ENCODE data around the gene SPRY2.
A peak's percentile ranks its signal among the peaks of the same experiment; 100 is the strongest.
"Not testable (repeated sequence)": the region's sequence is repeated elsewhere in the genome, so short reads cannot be mapped to it uniquely, and the experiment has no call there.

The SPRY2 gene, protein sequence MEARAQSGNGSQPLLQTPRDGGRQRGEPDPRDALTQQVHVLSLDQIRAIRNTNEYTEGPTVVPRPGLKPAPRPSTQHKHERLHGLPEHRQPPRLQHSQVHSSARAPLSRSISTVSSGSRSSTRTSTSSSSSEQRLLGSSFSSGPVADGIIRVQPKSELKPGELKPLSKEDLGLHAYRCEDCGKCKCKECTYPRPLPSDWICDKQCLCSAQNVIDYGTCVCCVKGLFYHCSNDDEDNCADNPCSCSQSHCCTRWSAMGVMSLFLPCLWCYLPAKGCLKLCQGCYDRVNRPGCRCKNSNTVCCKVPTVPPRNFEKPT

DNA sequence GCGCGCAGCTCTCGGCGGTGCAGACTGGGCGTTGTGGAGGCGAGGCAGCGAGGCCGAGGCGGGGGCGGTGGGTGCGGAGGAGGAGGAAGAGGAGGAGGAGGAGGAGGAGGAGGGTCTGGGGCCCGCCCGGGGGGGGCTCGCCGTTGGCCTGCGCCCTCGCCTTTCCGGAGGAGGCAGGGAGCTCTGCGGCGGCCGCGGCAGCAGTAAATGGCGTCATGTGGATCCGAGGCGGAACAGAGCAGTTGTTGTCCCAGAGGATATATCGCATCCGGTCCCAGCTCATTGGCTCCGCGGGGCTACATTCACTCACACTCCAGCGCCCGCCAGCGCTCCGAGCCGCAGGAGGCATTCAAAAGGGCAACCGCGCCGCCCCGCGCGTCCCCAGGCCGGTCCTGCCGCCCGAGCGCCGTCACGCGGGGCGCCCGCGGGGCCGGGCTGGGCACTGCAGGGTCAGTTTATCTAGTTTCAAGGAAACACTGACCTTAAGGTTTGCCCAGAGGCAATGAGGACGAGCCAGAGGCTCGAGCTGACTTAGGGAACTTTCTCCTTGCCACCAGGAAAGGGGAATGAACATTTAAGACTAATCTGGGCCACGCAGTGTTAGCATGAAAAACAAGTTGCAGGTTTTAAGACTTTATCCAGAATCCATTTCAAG, at the start of gene SPRY2:
Gene SPRY2 (minus strand): TSS at position 26 of the 655 bp plus-strand sequence. CDS start 3,421 bp downstream, outside the sequence.
- peak; percentile 97 for DNase-seq (ENCODE audit: low spot score)

DNA sequence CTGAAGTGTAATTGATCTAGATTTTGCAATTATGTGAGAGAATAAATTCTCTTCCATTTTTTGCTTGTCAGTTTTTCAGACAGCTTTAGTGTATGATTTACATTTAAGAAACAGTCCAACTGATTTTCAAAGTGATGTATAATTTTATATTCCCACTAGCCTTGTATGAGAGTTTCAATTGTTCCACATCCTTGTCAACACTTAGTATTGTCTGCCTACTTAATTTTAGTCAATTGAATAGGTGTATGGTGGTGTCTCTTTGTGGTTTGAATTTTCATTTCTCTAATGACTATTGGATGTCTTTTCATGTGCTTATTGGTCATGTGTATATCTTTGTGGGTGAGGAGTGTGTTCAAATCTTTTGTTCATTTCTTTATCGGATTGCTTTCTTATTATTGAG, 49.4 kb upstream of the SPRY2 start:
- DNase-seq (ENCODE audit: low spot score), result no peak

DNA sequence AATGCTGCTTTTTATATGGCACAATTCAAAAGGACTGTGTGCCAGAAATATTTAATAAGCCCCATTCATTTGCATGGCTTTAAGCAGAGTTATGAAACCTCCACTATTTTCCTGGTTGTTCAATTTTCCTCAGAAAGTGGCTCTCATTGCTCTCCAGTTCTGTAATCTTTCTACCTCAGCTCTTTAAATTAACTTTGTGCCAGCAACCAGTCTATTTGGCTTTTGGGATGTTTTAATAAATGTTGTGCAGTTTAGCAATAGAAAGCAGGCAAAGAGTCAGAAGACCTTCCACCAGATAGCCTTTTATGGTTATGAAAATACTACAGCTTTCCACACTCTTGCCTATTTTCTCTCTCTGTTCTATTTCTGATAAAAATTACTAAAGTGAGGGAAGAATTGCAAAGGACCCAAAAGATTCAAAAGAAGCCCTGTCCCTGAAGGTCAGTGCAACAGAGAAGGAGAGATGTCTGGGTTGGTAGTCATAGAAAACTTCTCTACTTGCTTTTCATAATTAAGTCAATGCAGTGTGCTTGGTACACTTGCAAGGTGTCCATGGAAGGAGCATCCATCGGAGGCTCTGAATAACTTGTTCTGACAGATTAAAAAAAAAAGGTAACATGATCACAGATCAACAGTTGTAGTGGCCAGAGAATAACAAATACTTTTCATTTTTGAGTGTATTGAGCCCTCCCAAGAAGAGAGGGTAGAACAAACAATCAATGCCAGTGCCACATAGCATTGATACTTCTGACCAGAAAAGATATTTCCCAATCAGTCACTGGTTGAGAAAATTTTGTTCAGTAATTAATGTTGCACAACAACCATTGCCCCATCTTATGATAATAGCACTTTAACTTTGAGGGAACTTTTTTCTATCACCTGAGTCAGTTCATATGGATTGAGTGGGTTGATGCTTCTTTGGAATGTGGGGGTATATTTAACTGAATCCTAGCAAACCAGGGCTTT, 48.4 kb upstream of the SPRY2 start:
- DNase-seq (ENCODE audit: low spot score), result no peak

DNA sequence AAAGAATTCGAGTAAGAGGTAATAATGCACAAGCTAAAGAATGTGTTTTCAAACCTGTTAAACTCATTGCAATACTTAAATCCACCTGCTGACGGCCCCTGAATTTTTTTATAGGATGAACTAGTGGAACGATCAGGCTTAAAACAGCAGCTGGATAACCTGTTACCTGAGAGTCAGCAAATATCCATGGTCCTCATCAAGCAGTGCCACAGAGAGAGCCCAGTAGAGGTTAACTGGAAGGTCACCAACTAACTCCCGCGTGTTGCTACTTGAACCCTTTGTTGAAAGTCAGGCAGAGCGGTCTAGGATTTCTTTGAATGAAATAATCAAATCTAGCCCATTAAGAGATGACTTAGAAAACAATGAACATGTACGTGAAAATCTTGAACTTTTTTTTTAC, 47.6 kb upstream of the SPRY2 start:
- DNase-seq (ENCODE audit: low spot score), result no peak

DNA sequence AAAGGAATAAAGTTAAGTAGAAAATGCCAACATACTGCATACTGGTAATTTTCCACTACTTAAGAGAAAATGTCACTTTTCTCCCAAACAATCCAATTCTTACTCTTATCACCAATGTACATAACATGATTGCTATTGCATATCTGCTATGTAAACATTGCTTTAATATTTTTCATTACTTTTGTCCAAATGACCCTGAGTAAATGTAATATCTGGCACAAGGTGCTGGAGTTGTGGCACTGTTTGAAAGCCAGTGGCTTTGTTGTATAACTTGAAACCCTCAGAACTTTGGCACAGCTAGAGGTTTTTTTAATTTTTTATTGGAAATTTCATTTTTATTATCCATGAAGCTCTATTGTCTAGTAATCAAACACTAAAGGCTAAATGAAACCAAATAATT, 45.7 kb upstream of the SPRY2 start:
- DNase-seq (ENCODE audit: low spot score), result no peak

DNA sequence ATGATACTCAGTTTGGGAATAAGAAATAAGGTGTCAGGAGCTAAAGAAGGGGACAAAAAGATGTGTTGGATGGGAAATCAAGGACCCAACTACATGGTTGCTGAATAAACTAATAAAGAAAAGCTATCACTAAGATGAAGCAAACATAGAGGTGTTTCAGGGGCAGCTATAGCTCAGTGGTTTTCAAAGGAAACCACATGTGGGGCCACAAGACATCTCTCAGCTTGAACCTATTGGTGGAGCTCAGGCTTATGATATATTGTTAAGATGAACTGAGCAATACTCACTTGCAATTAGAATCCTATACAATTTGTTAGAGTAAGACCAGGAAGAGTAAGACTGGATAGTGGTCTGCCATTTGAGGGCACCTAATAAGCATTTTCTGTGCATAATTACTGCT, 45.1 kb upstream of the SPRY2 start:
- DNase-seq (ENCODE audit: low spot score), result no peak

DNA sequence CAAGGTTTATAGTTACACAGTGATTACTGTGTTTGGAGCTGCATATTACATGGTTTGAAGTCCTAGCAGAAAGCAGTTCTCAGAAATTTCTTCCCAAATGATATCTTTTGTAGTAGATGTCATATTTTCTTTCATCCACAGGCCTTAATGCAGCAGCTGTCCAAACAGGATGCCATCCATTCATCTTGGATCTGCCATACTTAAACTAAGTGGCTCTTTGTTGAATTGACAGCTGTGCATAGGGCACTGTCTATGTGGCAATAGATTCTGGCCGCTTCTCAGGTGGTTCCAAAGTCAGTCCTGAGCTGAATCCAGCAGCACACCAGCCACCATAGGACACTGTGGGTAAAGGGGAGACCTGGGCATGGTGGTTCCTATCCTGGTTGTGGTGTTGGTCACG, 41.6 kb upstream of the SPRY2 start:
- no peak for DNase-seq (ENCODE audit: low spot score)

DNA sequence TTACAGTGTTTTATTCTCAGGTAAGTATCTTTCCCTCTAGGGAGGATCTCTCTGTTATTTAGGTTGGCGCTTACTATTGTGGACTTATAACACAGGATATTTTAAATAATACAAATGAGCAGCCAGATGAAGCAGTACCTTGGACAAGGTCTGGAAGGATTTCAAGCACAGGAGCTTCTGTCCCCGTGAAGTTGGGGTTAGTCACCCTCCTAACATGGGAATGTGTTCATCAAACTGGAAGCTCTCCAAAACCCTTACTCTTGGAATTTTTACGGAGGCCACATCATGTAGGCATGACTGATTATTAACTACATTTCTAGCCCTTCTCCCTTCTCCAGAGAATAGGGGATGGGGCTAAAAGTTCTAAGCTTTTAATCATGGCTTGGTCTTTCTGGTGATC, 38.3 kb upstream of the SPRY2 start:
- no peak for DNase-seq (ENCODE audit: low spot score)

DNA sequence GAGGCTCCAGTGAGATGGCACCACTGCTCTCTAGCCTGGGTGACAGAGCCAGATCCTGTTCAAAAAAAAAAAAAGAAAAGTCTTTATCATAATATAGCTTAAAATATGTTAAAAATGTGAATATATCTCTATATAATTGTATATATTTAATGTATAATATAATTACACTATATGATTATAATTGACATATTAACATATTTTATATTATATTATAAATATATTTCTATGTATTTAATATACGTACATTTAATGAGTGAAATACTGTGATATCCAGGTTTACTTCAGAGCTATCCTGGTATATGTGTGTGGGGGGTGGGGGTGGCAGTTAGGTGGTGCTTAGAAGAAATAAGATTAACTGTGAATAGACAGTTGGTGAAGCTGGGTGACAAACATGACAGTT, 35.6 kb upstream of the SPRY2 start:
- DNase-seq (ENCODE audit: low spot score), result no peak

DNA sequence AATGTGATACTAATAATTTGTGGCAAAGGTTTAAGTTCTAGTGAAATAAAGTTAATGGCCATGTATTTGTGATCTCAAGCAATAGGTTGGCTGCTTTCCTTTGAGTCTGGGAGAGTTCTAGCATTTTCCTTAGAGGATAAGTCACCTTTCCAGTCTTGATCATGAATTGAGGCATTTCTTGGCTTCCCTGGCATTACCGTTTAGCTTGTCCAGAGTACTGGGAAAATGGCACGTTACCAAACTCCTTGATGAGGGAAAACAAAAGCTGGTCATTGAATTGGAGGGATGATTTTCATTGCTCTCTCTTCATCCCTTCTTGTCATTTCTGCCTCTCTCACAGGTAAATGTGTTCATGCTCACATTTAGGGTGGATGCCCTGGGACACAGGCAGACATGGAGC, 34.0 kb upstream of the SPRY2 start:
- DNase-seq (ENCODE audit: low spot score), result no peak

DNA sequence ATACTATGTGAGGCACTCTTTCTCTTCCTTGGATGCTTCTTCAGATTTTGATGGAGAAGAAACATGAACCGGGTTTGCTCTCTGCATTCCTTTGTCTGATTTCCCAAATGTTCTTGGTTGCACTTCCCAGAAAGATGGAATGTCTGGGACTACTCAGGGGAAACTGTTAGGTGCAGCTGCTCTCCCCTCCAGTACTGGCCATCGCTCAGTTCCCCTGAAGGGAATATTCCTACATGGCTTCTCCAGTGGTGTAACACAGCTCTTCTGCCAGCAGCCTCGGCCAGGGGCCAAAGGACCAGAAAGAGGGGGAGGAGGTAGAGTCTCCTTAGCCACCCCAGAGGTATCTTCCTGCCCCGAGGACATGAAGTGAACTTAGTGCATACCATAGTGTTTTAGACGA, 33.5 kb upstream of the SPRY2 start:
- peak; percentile 82 for DNase-seq (ENCODE audit: low spot score)

DNA sequence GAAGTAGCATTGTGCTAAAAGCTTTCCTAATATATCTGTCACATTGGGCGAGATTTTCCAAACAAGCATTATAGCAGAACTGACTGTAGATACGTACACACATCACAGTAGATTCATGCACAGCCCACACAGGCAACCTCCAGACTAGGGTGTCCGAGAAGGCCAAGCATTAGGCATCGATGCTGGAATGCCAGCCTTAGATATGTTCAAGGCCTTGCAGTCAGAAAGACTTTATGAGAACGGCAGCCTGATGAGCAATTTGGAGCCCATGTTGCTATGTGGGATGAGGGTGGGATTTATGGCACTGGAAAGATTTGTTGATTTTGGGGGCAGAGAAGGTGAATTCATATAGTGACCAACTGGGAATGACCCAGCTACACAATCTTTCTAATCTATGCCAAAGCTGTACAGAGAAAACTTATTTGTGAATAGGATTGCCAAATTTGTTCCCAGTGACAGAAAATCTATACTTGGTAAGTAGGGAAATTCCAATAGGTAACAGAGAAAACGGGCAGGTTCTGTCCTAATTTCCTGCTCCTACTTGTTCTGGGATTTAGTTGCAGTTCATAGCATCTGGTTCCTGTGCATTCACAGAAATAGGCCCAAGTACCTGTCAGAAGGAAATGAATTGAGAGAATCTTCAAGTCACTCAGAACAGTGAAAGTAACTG, 31.0 kb upstream of the SPRY2 start:
- DNase-seq (ENCODE audit: low spot score), result no peak

DNA sequence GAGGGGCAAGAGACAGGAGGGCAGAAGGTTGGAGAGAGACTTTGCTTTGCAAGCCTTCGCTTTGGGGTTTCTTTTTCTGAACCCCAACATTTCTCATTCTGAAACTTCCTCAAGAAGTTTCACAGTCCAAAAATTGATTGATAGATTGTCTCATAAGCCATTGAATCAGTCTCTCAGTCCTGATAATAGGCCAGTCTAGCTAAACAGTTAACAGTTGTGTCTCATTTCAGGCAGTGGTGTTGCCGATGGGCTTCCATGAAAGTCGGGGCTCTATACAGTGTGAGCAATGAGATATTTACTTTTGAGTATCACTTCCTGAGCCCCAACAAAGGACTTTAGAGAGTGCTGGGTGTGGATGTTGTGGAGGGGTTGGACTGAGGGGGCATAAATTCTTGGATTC, 26.5 kb upstream of the SPRY2 start:
- no peak for DNase-seq (ENCODE audit: low spot score)

DNA sequence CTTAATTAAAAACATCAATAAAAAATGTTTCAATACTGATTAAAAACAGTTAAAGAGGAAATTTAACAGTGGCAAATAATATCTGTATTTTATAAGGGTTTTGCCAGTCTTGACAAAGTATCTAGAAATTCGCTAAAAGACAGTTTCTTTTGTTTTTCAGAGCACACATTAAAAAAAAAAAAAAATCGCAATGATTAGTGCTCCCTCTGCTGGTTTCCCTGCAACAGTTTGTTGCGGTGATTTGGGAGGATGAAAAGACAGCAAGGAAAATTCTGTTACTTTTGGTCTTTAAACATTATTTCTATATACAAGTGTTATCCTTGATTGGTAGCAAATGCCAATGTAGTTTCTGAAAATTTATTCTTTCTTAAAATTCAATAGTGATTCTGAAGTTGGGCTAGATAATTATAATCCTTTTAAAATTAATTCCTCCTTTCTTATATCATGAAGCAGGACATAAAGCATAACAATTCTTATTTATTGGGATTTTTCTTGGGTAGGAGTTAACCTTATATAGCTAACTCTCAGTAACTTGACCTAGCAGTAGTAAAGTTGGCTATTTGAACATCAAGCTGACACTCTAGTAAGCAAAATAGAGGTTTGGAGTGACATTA, 23.1 kb upstream of the SPRY2 start:
- DNase-seq (ENCODE audit: low spot score), result no peak

DNA sequence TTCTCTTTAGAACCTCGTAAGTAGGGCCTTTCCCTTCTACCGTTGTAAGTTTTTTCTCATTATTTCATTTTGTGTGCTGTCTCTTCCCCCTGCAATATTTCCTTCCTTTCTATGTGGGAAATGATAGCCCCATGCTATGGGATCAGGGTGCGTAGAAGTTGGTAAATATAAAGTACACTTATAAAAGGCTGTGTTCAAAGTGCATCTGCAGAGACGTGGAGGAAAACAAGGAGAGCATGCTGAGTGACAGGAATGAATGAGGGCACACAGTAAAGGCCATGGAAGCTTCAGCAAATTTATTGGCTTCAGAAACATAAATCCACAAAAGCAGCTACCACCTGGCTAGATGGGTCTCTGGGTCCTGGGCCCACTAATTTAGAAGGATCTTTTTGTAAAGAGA, 21.6 kb upstream of the SPRY2 start:
- no peak for DNase-seq (ENCODE audit: low spot score)

DNA sequence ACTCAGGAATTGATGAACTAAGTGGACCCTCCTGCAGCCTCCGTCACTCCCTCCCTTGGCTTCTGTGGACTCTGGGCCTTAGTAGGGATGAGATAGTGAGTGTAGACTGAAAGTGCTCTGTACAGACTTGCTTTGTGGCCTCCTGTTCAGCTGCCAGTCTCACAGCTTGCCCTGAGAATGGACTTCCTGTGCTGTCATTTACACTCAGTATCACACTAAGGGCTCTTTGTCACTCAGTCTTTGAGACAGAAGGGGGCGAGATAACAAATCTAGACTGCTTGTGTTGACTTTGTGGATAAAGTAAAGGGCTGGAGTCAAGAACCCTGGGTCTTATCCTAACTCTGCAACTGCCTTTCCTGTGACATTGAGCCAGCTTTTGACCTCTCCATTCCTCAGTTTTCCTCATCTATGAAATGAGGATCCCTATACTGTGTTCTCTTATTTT, 21.0 kb upstream of the SPRY2 start:
- DNase-seq (ENCODE audit: low spot score), result no peak

DNA sequence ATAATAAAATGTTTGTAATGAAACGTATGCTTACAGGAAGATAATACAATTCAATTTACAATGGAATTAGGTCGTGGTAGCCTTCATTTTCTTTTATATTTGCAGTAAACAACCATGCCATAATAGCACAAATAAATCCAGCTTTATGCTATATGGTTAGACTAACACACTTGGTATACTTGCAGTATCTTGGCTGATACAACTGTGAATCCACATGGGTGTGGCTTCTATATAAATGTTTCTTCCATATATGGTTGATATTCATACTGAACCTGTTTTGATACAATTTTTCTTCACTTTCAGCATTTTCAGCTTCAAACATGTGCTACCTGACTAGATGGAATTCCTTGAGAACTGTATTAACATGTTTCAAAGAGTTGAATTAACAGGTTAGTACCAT, 20.4 kb upstream of the SPRY2 start:
- no peak for DNase-seq (ENCODE audit: low spot score)

DNA sequence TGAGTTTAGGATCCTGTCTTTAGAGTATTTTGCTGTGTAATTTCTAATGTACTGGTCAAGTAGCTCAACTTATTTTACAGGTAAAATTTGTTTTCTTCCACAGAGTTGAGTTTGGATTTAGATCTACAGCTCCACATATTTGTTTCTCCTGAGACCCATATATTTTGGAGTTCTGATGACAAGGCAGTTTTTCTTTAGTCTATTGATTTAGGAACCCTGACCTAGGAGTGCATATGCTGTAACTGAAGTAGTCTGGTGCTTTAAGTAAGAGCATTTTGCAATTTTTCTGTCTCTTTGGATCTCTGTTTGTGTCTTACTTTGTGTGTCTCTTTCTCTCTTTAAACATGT, 19.5 kb upstream of the SPRY2 start:
- no peak for DNase-seq (ENCODE audit: low spot score)

DNA sequence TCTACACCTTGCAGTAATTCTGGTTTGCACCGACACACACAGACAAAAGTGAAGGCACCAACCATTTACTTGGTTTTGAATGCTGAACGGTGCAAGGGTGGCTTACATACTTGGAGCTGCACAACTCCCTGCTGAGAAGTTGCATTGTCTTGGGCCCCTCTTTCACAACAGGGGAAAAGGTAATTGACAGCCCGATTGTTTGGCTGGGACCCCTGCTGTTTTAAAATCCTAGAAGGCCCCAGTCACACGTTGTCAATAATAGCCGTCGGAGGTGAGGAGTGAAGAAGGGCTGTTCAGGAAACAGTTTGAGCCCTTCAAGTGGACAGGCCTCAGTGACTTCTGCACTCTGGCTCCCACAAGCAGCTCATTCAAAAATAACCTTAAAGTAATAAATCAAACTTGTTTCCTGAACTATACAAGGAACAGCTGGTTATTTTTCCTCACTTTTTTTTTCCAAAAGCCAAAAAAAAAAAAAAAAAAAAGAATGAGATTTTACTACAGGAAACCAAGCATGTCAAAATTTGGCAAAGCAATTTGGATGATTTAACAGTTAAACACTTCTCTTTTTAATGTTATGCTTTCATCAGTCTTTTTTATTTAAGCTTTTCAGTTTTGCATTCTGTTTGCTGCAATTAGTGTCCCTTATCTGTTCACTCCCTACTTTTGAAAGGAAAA, 19.0 kb upstream of the SPRY2 start:
- no peak for DNase-seq (ENCODE audit: low spot score)

DNA sequence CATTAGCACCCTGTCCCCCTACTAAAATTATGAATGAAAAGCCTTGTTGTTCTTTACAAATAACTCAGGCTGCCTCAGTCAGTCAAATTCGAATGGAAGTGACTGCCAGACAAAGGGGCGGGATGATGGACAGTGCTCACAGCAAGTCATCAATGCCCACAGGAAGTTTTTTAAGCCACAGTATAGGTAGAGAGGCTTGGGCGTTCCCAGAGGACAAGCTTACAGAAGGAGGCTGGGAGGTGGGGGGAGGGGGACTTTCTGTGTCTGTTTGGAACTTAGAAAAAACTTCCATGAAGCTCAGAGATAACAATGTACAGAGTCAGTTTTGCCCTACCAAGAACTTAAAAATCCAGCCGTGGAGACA, 18.5 kb upstream of the SPRY2 start:
- DNase-seq (ENCODE audit: low spot score), result no peak

DNA sequence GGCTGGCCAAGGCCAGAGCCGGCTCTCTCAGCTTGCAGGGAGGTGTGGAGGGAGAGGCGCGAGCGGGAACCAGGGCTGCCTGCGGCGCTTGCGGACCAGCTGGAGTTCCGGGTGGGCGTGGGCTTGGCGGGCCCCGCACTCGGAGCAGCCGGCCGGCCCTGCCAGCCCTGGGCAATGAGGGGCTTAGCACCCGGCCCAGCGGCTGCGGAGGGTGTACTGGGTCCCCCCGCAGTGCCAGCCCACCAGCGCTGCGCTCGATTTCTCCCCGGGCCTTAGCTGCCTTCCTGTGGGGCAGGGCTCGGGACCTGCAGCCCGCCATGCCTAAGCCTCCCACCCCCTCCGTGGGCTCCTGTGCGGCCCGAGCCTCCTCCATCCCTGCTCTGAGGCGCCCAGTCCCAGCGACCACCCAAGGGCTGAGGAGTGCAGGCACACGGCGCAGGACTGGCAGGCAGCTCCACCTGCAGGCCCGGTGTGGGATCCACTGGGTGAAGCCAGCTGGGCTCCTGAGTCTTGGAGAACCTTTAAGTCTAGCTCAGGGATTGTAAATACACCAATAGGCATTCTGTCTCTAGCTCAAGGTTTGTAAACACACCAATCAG, 14.7 kb upstream of the SPRY2 start:
- not testable (repeated sequence) for DNase-seq (ENCODE audit: low spot score)

Data from left forelimb (tissue), 1 donor.